Measurements from ENCODE around the gene DCAF6.

DCAF6 gene

DNA sequence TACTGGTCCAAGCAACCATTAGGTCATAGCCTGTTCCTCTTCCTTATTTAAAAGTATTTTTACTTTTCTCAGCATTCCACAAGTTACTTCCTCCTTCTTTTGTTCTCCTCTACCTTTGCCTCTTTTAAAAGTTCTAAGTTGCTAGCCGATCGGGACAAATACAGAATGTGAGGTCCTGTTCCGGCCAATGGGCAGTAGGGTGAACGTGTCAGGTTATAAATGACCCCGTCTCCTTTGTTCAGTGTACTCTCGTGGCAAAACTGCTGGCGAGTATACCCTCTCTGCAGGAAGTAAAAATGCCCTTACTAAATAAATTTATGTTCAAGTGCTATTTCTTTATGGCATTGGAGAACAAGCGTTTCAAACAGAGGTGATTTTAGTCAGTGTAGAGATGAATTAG lies 25.1 kb upstream of the DCAF6 start:
- no peaks in the 10 kb centered on the region for H3K27me3 ChIP-seq
- TF ChIP-seq, protein P1, sequence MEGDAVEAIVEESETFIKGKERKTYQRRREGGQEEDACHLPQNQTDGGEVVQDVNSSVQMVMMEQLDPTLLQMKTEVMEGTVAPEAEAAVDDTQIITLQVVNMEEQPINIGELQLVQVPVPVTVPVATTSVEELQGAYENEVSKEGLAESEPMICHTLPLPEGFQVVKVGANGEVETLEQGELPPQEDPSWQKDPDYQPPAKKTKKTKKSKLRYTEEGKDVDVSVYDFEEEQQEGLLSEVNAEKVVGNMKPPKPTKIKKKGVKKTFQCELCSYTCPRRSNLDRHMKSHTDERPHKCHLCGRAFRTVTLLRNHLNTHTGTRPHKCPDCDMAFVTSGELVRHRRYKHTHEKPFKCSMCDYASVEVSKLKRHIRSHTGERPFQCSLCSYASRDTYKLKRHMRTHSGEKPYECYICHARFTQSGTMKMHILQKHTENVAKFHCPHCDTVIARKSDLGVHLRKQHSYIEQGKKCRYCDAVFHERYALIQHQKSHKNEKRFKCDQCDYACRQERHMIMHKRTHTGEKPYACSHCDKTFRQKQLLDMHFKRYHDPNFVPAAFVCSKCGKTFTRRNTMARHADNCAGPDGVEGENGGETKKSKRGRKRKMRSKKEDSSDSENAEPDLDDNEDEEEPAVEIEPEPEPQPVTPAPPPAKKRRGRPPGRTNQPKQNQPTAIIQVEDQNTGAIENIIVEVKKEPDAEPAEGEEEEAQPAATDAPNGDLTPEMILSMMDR (IDR thresholded peaks at IDR 0.05; ENCODE audit: low read depth, low read length), result no peak
- no peak for DNase-seq
- H3K4me3 ChIP-seq (ENCODE audit: low read depth, low read length), result no peak overlapping the region
- no peaks in the 10 kb centered on the region; the same call in 1 of the 2 replicates for H3K36me3 ChIP-seq
- H3K9me3 ChIP-seq, result no peaks in the 10 kb centered on the region
- peaks cover 3% of the 10 kb centered on the region; the same call in 1 of the 2 replicates for H3K4me1 ChIP-seq

DNA sequence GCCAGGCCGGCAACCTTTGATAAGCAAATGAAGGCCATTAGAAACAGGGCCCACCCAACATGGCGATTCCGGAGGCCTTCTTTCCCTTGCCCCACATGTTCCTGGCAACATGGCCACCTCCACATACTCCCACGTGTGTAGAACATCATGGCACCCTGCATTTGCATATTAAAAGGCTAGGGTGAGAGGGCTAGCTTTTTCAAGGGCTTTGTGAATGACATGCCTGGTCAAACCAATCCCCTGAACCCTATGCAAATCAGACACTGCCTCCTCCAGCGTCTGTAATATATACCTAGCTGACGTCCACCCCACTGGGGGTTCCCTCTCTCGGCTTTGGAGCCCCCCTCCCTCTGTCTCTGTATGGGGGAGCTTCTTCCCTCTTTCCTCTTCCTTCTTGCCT lies 24.2 kb upstream of the DCAF6 start:
- Histone ChIP-seq H3K4me3 (ENCODE audit: low read depth, low read length) (no peak overlapping the region), H3K27me3 (no peaks in the 10 kb centered on the region), H3K36me3 (no peaks in the 10 kb centered on the region; the same call in none of the 2 replicates), H3K4me1 (peaks cover 3% of the 10 kb centered on the region; the same call in 1 of the 2 replicates), H3K9me3 (no peaks in the 10 kb centered on the region)
- DNase-seq, result no peak
- TF ChIP-seq, protein P1 (IDR thresholded peaks at IDR 0.05; ENCODE audit: low read depth, low read length), result no peak

DNA sequence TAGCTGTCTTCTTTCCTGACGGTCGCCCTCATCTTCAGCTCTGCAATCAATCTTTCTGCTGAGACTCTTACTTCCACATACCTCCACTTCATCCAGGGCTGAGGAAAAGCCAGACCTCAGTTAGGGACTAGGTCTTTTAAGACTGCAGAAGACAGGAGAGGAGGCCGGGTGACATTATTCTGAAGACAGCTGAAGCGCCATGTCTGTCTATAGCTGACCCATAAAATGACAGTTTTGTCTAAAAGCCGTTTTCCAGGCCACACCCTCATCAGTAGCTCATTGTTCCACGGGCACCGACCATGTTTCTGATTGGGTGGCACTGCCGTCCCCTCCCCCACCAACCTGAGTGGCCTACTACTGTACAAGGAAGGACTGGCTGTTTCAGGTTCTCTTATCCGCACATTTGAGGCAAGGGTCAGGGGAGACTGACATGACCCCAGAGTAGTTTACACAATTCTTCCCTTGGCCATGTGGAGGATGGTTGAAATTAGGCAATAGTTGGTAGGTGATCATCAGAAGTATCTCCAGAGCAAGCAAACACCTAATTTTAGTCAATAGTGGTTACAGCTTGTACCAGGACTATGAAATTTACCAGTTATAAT lies 22.5 kb upstream of the DCAF6 start, which contains the start of gene ADCY10:
TSS of gene ADCY10 (minus strand) at position 240 of the 602 bp plus-strand sequence. CDS start 8,994 bp downstream, outside the sequence.
- TF ChIP-seq, protein P1 (IDR thresholded peaks at IDR 0.05; ENCODE audit: low read depth, low read length), result no peak

DNA sequence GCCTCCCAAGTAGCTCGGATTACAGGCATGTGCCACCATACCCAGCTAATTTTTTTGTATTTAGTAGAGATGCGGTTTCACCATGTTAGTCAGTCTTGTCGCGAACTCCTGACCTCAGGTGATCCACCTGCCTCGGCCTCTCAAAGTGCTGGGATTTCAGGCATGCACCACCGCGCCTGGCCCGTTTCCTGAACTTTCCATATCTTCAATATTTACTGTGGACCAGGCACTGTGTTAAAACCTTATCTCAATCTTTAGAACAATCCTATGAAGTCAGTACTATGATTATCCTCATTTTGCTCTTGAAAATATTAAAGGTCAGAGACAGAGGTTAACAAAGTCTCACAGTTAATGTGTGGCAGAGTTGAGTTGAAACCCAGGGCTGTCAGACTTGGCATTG lies 20.9 kb upstream of the DCAF6 start:
- H3K36me3 ChIP-seq, result no peaks in the 10 kb centered on the region; the same call in none of the 2 replicates
- H3K4me3 ChIP-seq (ENCODE audit: low read depth, low read length), result no peak overlapping the region
- TF ChIP-seq, protein P1 (IDR thresholded peaks at IDR 0.05; ENCODE audit: low read depth, low read length), result no peak
- H3K9me3 ChIP-seq, result no peaks in the 10 kb centered on the region
- no peak for DNase-seq
- H3K4me1 ChIP-seq, result peaks cover 3% of the 10 kb centered on the region; the same call in 1 of the 2 replicates
- no peaks in the 10 kb centered on the region for H3K27me3 ChIP-seq

More for the DNA sequence above, 22.5 kb upstream of the DCAF6 start, which contains the start of gene ADCY10:
- Histone ChIP-seq H3K9me3 (no peaks in the 10 kb centered on the region), H3K36me3 (no peaks in the 10 kb centered on the region; the same call in none of the 2 replicates), H3K4me1 (peaks cover 3% of the 10 kb centered on the region; the same call in 1 of the 2 replicates), H3K27me3 (no peaks in the 10 kb centered on the region), H3K4me3 (ENCODE audit: low read depth, low read length) (no peak within 1 kb of the TSS)
- no peak for DNase-seq

DNA sequence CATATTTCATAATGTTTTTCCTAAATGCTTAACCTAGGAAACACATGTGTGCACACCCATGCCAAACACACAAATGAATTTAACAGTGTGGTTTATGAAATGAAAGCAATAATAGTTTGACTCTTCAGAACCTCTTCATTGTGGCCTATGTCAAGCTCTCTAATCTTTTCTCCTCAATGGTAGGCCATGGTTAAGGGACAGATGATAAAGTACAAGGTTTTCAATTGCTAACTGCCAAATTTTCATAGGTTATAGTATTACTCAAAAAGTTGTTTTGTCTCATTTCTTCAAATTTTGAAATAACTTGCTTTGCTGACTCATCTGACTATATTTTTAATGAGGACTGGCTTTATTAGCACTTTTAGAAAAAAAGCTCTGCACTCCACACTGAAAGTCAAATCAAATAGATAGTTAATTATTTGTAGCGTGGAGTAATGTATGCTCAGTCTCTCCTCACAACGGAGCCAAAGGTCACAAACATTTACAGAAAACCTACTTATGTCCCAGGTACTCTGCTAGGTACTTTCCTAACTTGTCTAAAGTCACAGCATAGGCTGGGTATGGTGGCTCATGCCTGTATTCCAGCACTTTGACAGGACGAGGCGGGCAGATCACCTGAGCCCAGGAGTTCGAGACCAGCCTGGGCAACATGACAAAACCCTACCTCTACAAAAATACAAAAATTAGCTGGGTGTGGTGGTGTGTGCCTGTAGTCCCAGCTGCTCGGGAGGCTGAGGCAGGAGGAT lies 19.5 kb upstream of the DCAF6 start:
- H3K4me3 ChIP-seq (ENCODE audit: low read depth, low read length), result no peak overlapping the region
- H3K9me3 ChIP-seq, result no peaks in the 10 kb centered on the region
- H3K27me3 ChIP-seq, result no peaks in the 10 kb centered on the region
- H3K36me3 ChIP-seq, result no peaks in the 10 kb centered on the region; the same call in none of the 2 replicates
- H3K4me1 ChIP-seq, result peaks cover 3% of the 10 kb centered on the region; the same call in 1 of the 2 replicates
- TF ChIP-seq, protein P1 (IDR thresholded peaks at IDR 0.05; ENCODE audit: low read depth, low read length), result no peak
- no peak for DNase-seq

All from BE2C (cell line).